GM19193 (cell line): ENCODE results near the gene ARHGAP32.

Experiments used
- POLR2A ChIP-seq: IDR thresholded peaks from 4 replicates; pipeline ENCODE4 v1.6.1; 2011; ENCODE audit not compliant: insufficient read depth, insufficient read length; ENCODE audit errors: extremely low read depth

Gene ARHGAP32

GRCh38 chr11:129089279-129089678, 102.8 kb downstream of the ARHGAP32 start:
- TF ChIP-seq POLR2A, result no peak

- no peak for TF ChIP-seq POLR2A
These were observed 105.1 kb downstream of the ARHGAP32 start for GRCh38 chr11:129086976-129087375.

GRCh38 chr11:129077191-129077590, 114.9 kb downstream of the ARHGAP32 start:
- TF ChIP-seq POLR2A, result no peak

GRCh38 chr11:129075757-129076156, 116.4 kb downstream of the ARHGAP32 start:
- TF ChIP-seq POLR2A, result no peak

GRCh38 chr11:129067454-129067853, 124.7 kb downstream of the ARHGAP32 start:
- no peak for TF ChIP-seq POLR2A

- no peak for TF ChIP-seq POLR2A
These were observed 125.9 kb downstream of the ARHGAP32 start for GRCh38 chr11:129066229-129066628.

GRCh38 chr11:129063118-129063517, 129.0 kb downstream of the ARHGAP32 start:
- no peak for TF ChIP-seq POLR2A

GRCh38 chr11:129061492-129062230, 130.5 kb downstream of the ARHGAP32 start:
- no peak for TF ChIP-seq POLR2A

GRCh38 chr11:129056916-129057315, 135.2 kb downstream of the ARHGAP32 start:
- TF ChIP-seq POLR2A, result no peak

GRCh38 chr11:129055196-129055595, 136.9 kb downstream of the ARHGAP32 start:
- TF ChIP-seq POLR2A, result no peak

GRCh38 chr11:129048911-129049310, 143.2 kb downstream of the ARHGAP32 start:
- no peak for TF ChIP-seq POLR2A

GRCh38 chr11:129045150-129045549, 147.0 kb downstream of the ARHGAP32 start:
- TF ChIP-seq POLR2A, result no peak

- TF ChIP-seq POLR2A, result no peak
These were observed 149.6 kb downstream of the ARHGAP32 start for GRCh38 chr11:129042503-129042902.

- no peak for TF ChIP-seq POLR2A
These were observed 150.5 kb downstream of the ARHGAP32 start for GRCh38 chr11:129041611-129042018.

GRCh38 chr11:129040934-129041333, 151.2 kb downstream of the ARHGAP32 start:
- TF ChIP-seq POLR2A, result no peak

GRCh38 chr11:129035244-129035643, 156.9 kb downstream of the ARHGAP32 start:
- TF ChIP-seq POLR2A, result no peak

GRCh38 chr11:129034001-129034400, 158.1 kb downstream of the ARHGAP32 start:
- no peak for TF ChIP-seq POLR2A

GRCh38 chr11:129023968-129024676, 168.0 kb downstream of the ARHGAP32 start:
- TF ChIP-seq POLR2A, result no peak
